Activated naive CD8-positive, alpha-beta T cell treated with anti-CD3 and anti-CD28 coated beads, Interleukin-2, amount 50 U/mL, for 24 hours (primary cell): ENCODE measurements around the gene PPP2R2B.

ENCODE experiments used
- ATAC-seq: fragments of 150-1000 bp; cut with Tn5 transposase; one replicate; pipeline ENCODE4 v1.10.0; 2021
- DNase-seq: peaks from one replicate; pipeline ENCODE4 v3.0.0; 2021
- H3K27ac Mint-ChIP-seq: one replicate; pipeline ENCODE4 v1.8.0; 2021; ENCODE audit warnings: mild to moderate bottlenecking, mixed read lengths
- H3K27me3 Mint-ChIP-seq: one replicate; pipeline ENCODE4 v1.8.0; 2021; ENCODE audit warnings: mixed read lengths
- H3K36me3 Mint-ChIP-seq: one replicate; pipeline ENCODE4 v1.8.0; 2021; ENCODE audit warnings: low read depth, mixed read lengths
- H3K4me1 Mint-ChIP-seq: one replicate; pipeline ENCODE4 v1.8.0; 2021; ENCODE audit warnings: mixed read lengths
- H3K4me3 Mint-ChIP-seq: one replicate; pipeline ENCODE4 v1.8.0; 2021; ENCODE audit warnings: mild to moderate bottlenecking, moderate library complexity, mixed read lengths
- H3K9me3 Mint-ChIP-seq: one replicate; pipeline ENCODE4 v1.8.0; 2021; ENCODE audit warnings: mixed read lengths

PPP2R2B gene

DNA sequence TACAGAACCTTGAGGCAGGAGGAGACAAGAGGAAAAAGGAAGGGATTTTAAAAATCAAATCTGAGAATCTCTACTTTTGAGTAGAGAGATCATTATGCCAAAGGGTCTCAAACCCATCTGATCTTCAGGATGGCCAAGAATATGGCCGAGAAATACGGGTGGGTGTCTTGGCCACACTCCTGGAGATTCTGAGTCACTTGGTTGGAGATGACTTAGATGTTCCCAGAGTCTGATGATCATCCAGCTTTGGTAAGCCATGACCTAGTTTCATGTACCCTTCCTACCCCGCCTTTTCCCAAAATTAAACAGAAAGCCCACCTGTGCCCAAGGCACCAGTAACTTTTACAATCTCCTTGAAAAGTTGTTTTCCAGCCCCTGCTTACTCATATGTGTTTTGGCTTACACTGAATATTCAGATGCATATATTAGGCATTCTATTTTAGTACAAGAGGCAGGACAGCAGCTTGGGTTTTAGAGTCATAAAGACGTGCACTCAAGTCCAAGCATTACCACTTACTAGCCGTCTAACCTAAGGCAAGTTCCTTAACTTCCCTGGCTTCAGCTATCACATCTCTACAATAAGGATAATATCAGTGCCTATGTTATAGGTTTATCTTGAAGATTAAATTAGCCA, 195.5 kb downstream of the PPP2R2B start:
- Mint-ChIP-seq H3K36me3 (no peaks in the 10 kb centered on the region), H3K4me1 (no peaks in the 10 kb centered on the region), H3K27me3 (no peaks in the 10 kb centered on the region), H3K9me3 (no peaks in the 10 kb centered on the region), H3K4me3 (no peak overlapping the region), H3K27ac (no peak overlapping the region)
- DNase-seq (no peak), ATAC-seq (no peak)

DNA sequence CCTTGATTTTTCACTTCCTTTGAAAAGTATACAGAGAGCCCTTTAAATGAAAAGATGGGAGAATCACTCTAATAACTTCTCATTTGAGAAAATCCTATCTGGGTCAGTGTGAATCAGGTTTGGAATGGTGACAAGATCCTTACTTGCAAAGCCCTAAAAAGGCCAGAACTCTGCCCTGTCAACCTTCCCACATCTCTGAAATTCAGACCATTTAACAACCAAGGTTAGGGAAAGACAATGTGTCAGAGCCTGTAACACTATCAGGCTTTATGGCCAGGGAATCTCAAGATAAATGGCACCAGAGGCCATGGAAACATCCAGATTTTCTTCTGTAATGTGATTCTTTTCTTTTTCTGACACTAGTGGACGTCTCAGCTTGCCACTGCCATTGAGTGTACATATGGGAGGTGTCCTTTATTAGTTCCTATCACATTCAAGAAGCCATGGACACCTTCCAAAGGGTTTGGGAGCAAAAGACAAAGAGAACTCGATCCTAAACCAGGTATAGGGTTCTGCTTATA, 196.9 kb downstream of the PPP2R2B start:
- DNase-seq (no peak), ATAC-seq (no peak)
- Mint-ChIP-seq H3K9me3 (no peaks in the 10 kb centered on the region), H3K4me1 (no peaks in the 10 kb centered on the region), H3K36me3 (no peaks in the 10 kb centered on the region), H3K27me3 (no peaks in the 10 kb centered on the region), H3K4me3 (no peak overlapping the region), H3K27ac (no peak overlapping the region)

- Mint-ChIP-seq H3K4me3 (no peak overlapping the region), H3K27me3 (no peaks in the 10 kb centered on the region), H3K27ac (no peak overlapping the region), H3K9me3 (no peaks in the 10 kb centered on the region), H3K4me1 (no peaks in the 10 kb centered on the region), H3K36me3 (no peaks in the 10 kb centered on the region)
- DNase-seq (no peak), ATAC-seq (no peak)
Measured at GRCh38 chr5:146680846-146681584, 197.5 kb downstream of the PPP2R2B start.

DNA sequence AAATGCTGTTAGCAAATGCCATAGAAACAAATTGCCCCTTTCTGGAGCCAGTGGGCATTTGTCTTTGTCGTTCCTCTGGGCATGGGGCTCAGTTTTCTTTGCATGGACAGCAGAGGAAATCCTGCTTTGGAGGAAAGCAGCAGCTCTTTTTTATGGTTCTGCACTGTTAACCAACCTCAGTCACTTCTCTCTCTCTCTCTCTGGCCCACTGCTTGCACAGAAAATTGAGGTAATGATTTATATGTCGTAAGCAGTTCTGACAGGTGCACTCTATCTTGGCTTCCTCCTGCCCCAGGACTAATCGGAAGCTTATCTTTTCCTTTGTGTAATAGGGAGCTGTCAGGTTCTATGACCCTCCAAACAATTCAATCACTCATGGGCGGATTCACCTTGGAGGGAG, 202.9 kb downstream of the PPP2R2B start:
- ATAC-seq: no peak
- no peaks in the 10 kb centered on the region for H3K9me3 Mint-ChIP-seq

GRCh38 chr5:146672866-146673265, 205.7 kb downstream of the PPP2R2B start:
- H3K4me3 Mint-ChIP-seq: no peak overlapping the region
- H3K4me1 Mint-ChIP-seq: no peaks in the 10 kb centered on the region
- no peak overlapping the region for H3K27ac Mint-ChIP-seq
- H3K27me3 Mint-ChIP-seq: no peaks in the 10 kb centered on the region
- ATAC-seq (no peak), DNase-seq (no peak)
- H3K9me3 Mint-ChIP-seq: no peaks in the 10 kb centered on the region
- H3K36me3 Mint-ChIP-seq: no peaks in the 10 kb centered on the region

More for the DNA sequence above, 202.9 kb downstream of the PPP2R2B start:
- Mint-ChIP-seq H3K36me3 (no peaks in the 10 kb centered on the region), H3K4me1 (no peaks in the 10 kb centered on the region), H3K27me3 (no peaks in the 10 kb centered on the region), H3K4me3 (no peak overlapping the region), H3K27ac (no peak overlapping the region)
- DNase-seq: no peak

DNA sequence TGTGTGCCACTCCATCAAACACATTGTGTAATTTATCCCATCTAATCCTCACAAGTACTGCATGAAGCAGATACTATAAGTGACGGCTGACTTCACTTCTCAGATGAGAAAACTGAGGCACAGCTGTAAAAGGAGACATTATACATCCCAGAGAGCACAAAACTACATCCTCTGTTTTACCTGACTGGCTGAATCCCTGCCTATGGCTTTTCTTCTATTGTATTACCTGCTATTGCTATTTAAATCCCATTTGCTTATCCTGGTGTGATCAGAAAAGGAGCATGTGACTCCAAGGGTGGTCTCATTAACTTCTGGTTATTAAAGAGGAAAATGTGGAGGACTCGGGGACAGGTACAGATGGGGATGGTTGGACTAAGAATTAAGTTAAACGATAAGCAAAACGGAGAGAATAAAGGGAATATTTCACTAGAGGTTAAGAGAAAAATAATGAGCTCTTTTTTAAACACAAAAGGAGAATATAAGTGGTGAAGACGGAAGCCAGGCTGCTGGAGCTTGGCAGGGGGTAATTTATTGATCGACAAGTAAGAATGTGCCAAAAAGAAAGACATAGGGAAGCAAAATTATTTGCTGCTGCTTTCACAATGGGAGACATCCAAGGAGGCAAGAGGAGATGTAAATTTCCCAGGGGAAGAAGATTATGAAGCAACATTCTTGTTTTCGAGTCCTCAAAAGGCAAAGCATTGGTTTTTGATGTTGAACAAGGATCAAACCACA, 206.8 kb downstream of the PPP2R2B start:
- Mint-ChIP-seq H3K9me3 (no peaks in the 10 kb centered on the region), H3K27me3 (no peaks in the 10 kb centered on the region), H3K4me1 (no peaks in the 10 kb centered on the region), H3K36me3 (no peaks in the 10 kb centered on the region), H3K27ac (no peak overlapping the region), H3K4me3 (no peak overlapping the region)
- ATAC-seq (no peak), DNase-seq (no peak)

DNA sequence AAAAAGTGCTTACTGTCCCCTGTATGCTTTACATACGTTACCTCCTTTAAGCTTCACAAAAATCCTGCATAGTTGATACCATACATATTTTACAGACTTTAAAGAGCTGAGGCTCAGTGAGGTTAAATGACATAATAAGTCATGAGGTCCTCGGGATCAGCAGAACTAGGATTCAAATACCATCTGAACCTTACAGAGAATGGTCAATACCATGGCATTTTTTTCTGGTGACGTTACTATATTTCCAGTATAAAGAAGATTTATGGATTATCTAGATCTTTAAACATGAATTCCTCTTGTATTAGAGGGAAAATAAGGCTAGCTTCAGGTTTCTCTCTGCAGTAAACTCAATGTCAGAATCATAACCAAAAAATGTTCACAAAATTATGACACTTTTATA, 208.9 kb downstream of the PPP2R2B start:
- Mint-ChIP-seq H3K27me3 (no peaks in the 10 kb centered on the region), H3K36me3 (no peaks in the 10 kb centered on the region), H3K27ac (no peak overlapping the region), H3K9me3 (no peaks in the 10 kb centered on the region), H3K4me3 (no peak overlapping the region), H3K4me1 (peaks cover 4% of the 10 kb centered on the region)
- DNase-seq: no peak
- ATAC-seq: no peak

DNA sequence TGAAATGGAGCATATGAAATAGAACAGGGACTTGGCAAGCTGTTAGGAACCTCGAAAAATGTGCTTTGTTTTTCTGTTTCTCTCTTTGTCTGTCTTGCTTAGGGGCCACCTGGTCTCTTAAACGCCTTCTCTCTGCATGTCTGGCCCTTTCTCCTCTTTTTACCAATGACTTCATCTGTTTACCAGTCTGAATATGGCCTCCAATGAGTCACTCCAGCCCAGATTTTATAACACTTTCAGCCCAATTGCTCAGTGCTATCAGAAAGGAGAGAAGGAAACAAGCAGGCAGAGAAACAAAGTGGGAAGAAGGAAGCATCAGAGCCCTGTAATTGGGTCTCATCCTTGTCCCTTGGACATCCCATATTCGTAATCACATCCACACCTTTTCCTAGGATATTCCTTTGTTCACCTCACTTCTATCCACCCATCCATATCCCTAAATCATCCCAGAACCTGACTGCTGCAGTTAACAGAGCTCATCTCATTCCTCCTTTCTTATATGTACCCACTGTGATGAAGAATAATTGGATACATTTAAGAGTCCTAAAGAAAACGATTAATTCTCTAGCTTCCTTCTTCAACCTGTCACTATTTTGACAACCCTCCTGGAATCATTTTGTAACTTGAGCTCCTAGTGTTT, 210.8 kb downstream of the PPP2R2B start:
- no peak overlapping the region for H3K4me3 Mint-ChIP-seq

DNA sequence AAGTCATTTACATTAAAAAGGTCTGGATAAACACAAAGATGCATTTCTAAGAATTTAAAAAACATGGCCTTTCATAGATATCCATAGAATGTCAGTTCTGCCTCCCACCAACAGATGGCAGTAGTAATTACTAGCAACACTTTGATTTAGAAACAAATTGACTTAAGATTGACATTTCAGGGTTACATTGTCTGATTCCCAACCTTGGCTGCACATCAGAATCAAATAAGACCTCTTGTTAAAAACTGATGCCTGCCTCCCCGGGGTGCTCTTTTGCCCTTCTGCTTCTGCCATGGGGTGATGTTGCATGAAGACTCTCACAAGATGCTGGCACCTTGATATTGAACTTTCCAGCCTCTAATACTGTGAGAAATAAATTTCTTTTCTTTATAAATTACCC, 216.3 kb downstream of the PPP2R2B start:
- no peak overlapping the region for H3K4me3 Mint-ChIP-seq
- no peak for ATAC-seq
- no peaks in the 10 kb centered on the region for H3K27me3 Mint-ChIP-seq
- DNase-seq: no peak
- H3K9me3 Mint-ChIP-seq: no peaks in the 10 kb centered on the region
- no peaks in the 10 kb centered on the region for H3K36me3 Mint-ChIP-seq
- peaks cover 4% of the 10 kb centered on the region for H3K4me1 Mint-ChIP-seq
- H3K27ac Mint-ChIP-seq: no peak overlapping the region

More for the DNA sequence above, 210.8 kb downstream of the PPP2R2B start:
- no peak for DNase-seq
- no peaks in the 10 kb centered on the region for H3K27me3 Mint-ChIP-seq
- H3K27ac Mint-ChIP-seq: no peak overlapping the region
- H3K36me3 Mint-ChIP-seq: no peaks in the 10 kb centered on the region
- H3K4me1 Mint-ChIP-seq: peaks cover 4% of the 10 kb centered on the region
- no peak for ATAC-seq
- H3K9me3 Mint-ChIP-seq: no peaks in the 10 kb centered on the region

- no peak for DNase-seq
- H3K27me3 Mint-ChIP-seq: no peaks in the 10 kb centered on the region
Measured at GRCh38 chr5:146660376-146660960, 218.1 kb downstream of the PPP2R2B start.

DNA sequence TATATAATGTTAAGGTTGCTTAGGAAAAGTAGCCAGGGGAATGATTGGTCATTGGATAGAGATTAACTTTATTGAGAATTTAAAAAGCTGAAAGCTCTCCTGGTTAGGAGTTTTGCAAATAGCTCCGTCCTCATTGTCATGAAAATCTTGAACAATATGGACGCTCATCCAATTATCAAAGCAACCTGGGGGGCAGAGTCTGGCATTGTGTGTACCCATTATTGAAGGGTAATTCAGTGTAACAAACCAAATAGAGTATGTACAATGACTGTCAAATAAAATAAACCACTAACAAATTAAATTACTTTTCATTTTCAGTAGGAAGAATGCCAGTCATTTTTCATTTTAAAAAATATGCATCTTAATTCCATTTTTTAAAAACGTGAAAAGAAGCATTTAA, 218.6 kb downstream of the PPP2R2B start:
- Mint-ChIP-seq H3K27me3 (no peaks in the 10 kb centered on the region), H3K4me3 (no peak overlapping the region), H3K36me3 (no peaks in the 10 kb centered on the region), H3K4me1 (no peaks in the 10 kb centered on the region), H3K27ac (no peak overlapping the region), H3K9me3 (no peaks in the 10 kb centered on the region)
- DNase-seq (no peak), ATAC-seq (no peak)

More at GRCh38 chr5:146660376-146660960, 218.1 kb downstream of the PPP2R2B start:
- Mint-ChIP-seq H3K36me3 (no peaks in the 10 kb centered on the region), H3K9me3 (no peaks in the 10 kb centered on the region), H3K4me3 (no peak overlapping the region), H3K27ac (no peak overlapping the region), H3K4me1 (peaks cover 2% of the 10 kb centered on the region)
- no peak for ATAC-seq

GRCh38 chr5:146656703-146657102, 221.9 kb downstream of the PPP2R2B start:
- Mint-ChIP-seq H3K4me3 (no peak overlapping the region), H3K36me3 (no peaks in the 10 kb centered on the region), H3K27ac (no peak overlapping the region), H3K4me1 (no peaks in the 10 kb centered on the region), H3K9me3 (no peaks in the 10 kb centered on the region), H3K27me3 (no peaks in the 10 kb centered on the region)
- ATAC-seq (no peak), DNase-seq (no peak)

DNA sequence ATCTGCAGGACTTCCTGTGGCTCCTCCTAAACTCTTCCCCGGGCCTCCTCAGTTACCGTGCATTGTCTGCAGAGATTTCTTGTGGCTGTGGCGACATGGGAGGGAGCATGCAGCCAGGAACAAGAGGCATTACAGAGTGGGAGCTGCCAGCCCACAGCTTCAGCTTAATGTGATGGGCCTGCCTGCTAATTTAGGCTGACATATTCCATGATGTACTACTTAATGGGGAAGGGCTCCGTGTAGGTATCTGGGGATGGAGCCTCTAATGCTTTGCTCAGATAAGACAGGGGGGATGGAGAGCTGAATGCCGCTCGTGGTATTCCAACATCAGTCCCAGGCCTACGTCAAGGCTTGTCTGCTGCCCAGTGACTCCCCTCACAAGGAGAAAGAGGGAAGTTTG, 225.0 kb downstream of the PPP2R2B start:
- H3K36me3 Mint-ChIP-seq: no peaks in the 10 kb centered on the region

DNA sequence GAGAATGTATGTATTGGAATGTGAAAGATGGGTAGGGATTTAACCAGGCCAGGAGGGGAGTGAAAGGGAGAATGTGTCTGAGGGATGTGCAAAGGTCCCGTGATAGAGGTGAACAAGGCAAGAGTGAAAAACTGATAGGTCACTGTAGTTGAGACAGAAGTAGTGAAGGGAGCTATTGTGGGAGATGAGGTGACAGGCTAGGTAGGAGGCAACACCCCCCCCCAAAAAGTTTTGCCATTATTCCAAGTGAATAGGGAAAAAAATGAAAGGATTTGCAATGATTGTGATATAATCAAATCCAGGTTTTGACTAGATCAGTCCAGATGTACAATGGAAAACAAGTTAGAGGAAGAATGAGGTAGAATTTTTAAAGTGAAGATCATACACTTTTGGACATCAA, 226.0 kb downstream of the PPP2R2B start:
- H3K4me1 Mint-ChIP-seq: no peaks in the 10 kb centered on the region
- H3K27me3 Mint-ChIP-seq: no peaks in the 10 kb centered on the region
- no peak overlapping the region for H3K27ac Mint-ChIP-seq
- H3K36me3 Mint-ChIP-seq: no peaks in the 10 kb centered on the region
- DNase-seq (no peak), ATAC-seq (no peak)
- H3K9me3 Mint-ChIP-seq: no peaks in the 10 kb centered on the region
- H3K4me3 Mint-ChIP-seq: no peak overlapping the region

More for the DNA sequence above, 225.0 kb downstream of the PPP2R2B start:
- Mint-ChIP-seq H3K4me3 (no peak overlapping the region), H3K9me3 (no peaks in the 10 kb centered on the region), H3K27ac (no peak overlapping the region), H3K4me1 (no peaks in the 10 kb centered on the region), H3K27me3 (no peaks in the 10 kb centered on the region)
- no peak for DNase-seq
- ATAC-seq: no peak
